Fibroblast of pulmonary artery (primary cell): ENCODE results near the gene ZNF593.

ENCODE experiments used
- DNase-seq: peaks from one replicate; pipeline ENCODE4 v3.0.0-alpha.2; 2010; ENCODE audit warnings: low read depth
- H3K4me3 ChIP-seq: replicated peaks from 2 replicates; pipeline ENCODE4 v1.5.1; 2011; ENCODE audit warnings: low read depth, mild to moderate bottlenecking, control low read depth, low read length, moderate library complexity
- TF ChIP-seq, protein P1 (sequence below): IDR thresholded peaks from 2 replicates; pipeline ENCODE4 v1.5.1; 2011; ENCODE audit warnings: mild to moderate bottlenecking, control low read depth, low read length, inconsistent platforms; ENCODE audit errors: missing control alignments

The ZNF593 gene

DNA sequence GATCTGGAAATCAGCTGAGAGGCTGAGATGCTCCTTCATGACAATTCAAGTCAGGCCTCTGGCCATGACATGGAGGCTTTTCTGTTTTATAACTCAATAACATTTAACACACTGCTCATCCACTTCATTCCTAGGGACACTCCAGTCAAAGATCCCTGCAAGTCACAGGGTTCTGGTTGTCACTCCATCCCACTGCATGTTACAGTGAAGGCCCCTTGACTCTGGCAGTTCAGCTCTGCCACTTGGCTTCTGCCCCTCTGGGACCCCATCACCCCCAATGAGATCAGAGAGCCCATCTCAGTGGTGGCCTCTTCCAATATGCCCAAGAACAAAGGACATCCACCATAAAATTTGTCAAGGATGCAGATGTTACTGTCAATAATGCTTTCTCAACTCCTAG is 20.8 kb upstream of the ZNF593 start:
- H3K4me3 ChIP-seq = no peak overlapping the region
- TF ChIP-seq, protein P1, sequence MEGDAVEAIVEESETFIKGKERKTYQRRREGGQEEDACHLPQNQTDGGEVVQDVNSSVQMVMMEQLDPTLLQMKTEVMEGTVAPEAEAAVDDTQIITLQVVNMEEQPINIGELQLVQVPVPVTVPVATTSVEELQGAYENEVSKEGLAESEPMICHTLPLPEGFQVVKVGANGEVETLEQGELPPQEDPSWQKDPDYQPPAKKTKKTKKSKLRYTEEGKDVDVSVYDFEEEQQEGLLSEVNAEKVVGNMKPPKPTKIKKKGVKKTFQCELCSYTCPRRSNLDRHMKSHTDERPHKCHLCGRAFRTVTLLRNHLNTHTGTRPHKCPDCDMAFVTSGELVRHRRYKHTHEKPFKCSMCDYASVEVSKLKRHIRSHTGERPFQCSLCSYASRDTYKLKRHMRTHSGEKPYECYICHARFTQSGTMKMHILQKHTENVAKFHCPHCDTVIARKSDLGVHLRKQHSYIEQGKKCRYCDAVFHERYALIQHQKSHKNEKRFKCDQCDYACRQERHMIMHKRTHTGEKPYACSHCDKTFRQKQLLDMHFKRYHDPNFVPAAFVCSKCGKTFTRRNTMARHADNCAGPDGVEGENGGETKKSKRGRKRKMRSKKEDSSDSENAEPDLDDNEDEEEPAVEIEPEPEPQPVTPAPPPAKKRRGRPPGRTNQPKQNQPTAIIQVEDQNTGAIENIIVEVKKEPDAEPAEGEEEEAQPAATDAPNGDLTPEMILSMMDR = no peak
- DNase-seq = no peak

DNA sequence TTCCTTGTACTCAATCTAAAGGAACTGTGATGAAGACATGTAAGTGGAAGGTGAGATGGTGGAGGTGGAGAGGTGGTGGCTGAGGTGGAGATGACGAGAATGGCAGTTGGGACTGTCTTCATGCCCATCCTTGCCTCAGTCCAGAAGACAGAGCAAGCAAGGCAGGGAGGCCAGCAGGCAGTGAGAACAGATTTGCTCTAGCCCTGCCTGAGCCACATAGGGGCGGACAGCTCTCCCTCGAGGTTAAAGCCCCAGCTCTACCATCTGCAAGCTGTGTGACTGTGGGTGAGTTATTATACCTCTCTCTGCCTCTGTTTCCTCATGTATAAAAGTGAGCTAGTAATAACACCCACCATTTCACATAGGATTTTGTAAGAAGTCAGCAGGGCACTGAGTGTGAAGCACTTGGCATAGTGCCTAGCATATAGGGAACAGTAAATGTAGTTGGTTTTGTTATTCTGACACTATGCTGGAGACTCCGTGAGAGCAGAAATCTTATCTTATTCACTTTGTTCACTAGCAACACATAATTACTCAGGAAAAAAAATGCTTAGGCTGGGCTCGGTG is 15.7 kb upstream of the ZNF593 start:
- no peak for DNase-seq
- TF ChIP-seq, protein P1 = no peak
- no peak overlapping the region for H3K4me3 ChIP-seq

DNA sequence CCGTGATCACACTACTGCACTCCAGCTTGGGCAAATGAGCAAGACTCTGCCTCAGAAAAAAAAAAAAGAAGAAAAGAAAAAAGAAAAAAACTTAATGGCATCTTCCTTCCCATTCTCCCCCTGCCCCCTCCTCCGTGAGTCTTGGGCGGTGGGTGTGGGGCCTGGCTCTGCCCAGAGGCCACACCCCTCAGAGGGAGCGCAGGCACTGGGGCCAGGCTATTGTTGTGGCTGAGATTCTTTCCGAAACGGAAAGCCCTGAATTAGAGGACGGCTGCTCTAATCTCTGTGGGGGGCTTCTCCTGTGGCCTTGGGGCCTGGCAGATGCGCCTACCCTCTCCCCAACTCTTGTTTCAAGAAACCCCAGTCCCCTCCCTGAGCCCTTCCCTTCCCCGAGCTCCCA is 15.0 kb upstream of the ZNF593 start:
- no peak for DNase-seq
- no peak overlapping the region for H3K4me3 ChIP-seq
- TF ChIP-seq, protein P1 = no peak

DNA sequence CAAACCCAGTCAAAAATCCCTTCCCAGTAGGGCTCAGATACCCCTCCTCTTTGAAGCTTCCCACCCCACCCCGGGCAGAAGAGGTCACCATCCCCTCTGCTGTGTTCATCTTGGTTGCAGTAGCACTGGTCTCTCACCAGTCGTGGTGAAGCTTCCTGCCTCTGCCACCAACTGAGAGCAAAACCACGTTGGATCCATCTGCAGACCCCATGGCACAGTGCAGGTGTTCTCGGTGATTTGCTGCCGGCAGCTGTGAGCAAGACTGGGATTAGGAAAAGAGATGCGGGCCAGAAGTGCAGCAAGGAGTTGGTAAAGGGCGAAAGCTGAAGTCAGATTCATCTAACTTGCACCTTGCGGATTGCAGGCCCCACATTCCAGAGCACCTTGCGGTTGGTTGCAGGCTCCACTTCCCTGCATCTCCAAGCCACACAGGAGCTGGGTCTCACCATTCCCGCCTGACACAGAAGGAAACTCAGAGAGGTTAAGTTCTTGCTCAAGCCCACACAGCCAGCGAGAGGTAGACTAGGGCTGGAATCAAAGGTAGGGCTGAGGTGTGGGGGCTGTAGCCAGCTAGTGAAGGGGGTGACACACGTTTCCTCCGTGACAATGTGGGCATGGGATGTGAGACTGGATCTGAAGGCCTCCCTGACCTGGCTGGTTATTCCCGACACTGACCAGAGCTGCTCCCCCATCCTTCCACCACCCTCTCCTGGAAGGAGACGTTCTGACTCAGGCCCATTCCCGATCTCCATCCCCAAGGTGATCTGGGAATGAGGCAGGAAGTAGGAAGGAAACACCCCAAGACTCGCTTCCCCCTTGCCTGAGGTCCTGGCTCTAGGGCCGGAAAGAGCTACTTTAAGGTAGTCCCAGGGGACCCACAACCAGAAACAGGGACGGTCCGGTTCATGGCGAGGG is 14.1 kb upstream of the ZNF593 start:
- TF ChIP-seq, protein P1 = no peak
- H3K4me3 ChIP-seq = no peak overlapping the region
- DNase-seq = no peak

DNA sequence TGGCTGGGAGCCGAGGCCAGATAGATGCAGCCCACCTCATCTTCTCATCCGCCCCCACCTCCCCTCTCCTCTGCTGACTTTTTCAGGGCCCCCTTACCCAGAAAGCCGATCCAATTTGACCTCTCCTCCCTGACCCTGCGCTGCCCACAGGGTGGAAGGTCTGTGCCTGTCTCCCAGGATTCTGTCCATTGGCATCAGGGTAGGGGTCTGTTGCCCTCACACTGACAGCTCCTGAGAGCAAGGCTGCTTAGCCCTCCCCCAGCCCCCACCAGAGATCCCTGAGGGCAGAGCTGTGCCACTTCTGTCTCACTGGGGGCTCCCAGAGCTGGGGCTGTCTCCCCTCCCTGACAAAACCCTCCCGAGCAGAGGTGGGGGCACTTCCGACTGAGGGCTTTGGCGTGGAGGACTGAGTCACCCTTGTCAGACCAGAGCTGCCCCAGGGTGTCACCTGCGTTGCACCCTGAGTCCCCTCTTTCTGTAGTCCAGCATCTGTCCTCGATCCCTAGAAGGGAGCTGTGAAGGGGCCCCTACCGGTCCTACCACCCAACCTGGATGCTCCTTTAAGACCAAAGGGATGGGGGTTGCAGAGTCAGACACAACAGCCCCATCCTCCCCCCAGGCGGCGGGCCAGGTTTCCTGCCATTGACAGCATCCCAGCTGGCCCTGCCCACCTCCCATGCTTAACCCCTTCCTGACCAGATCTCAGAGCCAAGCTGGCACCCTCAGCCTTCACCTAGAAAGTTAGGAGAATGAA is 13.2 kb upstream of the ZNF593 start:
- peak; percentile 41 for DNase-seq
- TF ChIP-seq, protein P1 = no peak

DNA sequence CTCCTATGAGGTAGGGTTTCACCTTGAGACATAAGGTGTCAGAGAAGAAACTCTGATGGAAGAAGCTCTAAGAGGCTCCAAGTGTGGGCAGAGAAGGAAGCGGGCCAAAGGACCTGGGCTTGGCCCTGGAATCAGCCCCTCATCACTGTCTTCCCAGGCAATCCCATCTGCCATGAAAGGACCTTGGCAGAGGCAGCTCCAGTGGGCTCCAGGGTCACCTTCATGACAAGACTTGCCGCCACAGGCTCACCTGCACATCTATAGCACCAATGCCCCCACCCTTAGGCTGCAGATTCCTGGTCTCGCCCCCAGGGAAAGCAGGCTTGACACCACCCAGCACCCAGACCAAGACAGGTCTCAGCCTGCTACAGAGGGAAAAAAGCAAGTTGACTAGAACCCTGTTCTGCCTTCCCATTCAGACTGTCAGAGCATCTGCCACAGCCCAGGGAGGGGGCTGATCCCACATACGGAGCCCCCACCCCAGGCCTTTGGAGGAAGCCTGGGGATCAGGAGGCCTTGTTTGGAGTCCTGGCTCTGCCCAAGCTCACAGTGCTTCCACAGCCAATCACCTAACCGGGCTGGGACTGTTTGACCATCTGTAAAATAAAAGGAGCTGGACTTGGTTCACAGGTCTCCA is 11.3 kb upstream of the ZNF593 start:
- H3K4me3 ChIP-seq = no peak overlapping the region
- TF ChIP-seq, protein P1 = no peak
- DNase-seq = no peak

More for the DNA sequence above, 13.2 kb upstream of the ZNF593 start:
- H3K4me3 ChIP-seq = peak overlapping the region; percentile 10
